GM19455 (cell line): Measurements from ENCODE around the gene UTP4.

Source experiments
- ATAC-seq: cut with Tn5 transposase; IDR thresholded peaks from one replicate; pipeline ENCODE4 v1.9.1; 2021; ENCODE audit not compliant: unreplicated experiment

Gene UTP4

GRCh38 chr16:69201291-69201690, 68.8 kb downstream of the UTP4 start:
- no peak for ATAC-seq

GRCh38 chr16:69201787-69202186, 69.3 kb downstream of the UTP4 start:
- ATAC-seq, result no peak

GRCh38 chr16:69204172-69204571, 71.7 kb downstream of the UTP4 start:
- ATAC-seq, result no peak

- no peak for ATAC-seq
Measured at GRCh38 chr16:69209735-69210134, 77.3 kb downstream of the UTP4 start.

- ATAC-seq, result no peak
Measured at GRCh38 chr16:69217433-69217832, 85.0 kb downstream of the UTP4 start.
